Fibroblast of villous mesenchyme (primary cell): ENCODE results near the gene ADCK2. TPM values are rescaled to one million over a fixed set of nuclear protein-coding genes. Genes with fewer than 3 reads are reported as not detected.
"Not testable (repeated sequence)": the region's sequence is repeated elsewhere in the genome, so short reads cannot be mapped to it uniquely, and the experiment has no call there.

Experiments
- DNase-seq: peaks from one replicate; pipeline ENCODE4 v3.0.0-alpha.2; 2010; ENCODE audit warnings: low read depth
- H3K4me3 ChIP-seq: 2 replicates; pipeline ENCODE4 v1.5.1; 2011; ENCODE audit warnings: low read depth, mild to moderate bottlenecking, low read length
- CTCF ChIP-seq: IDR thresholded peaks from 2 replicates; pipeline ENCODE4 v1.5.1; 2012; ENCODE audit warnings: low read depth, mild to moderate bottlenecking, low read length; ENCODE audit not compliant: insufficient read depth
- total RNA-seq: library from RNA; depleted of rRNA; stranded (reverse); fragments of >200 nt; gene quantifications from 2 replicates; pipeline ENCODE4 v1.2.3, GENCODE V29; 2012

ADCK2 gene, protein sequence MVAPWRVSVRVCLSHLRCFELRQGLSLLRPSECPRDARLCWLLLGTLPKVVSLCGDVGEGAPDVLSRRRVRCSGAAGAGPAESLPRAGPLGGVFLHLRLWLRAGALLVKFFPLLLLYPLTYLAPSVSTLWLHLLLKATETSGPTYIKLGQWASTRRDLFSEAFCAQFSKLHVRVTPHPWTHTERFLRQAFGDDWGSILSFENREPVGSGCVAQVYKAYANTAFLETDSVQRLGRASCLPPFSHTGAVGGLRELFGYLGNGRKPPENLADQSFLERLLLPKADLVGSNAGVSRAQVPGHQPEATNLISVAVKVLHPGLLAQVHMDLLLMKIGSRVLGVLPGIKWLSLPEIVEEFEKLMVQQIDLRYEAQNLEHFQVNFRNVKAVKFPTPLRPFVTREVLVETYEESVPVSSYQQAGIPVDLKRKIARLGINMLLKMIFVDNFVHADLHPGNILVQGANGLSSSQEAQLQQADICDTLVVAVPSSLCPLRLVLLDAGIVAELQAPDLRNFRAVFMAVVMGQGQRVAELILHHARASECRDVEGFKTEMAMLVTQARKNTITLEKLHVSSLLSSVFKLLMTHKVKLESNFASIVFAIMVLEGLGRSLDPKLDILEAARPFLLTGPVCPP
- 12.9 and 20.3 TPM in 2 replicates for total RNA-seq

- DNase-seq = peak; percentile 8
- peak within 1 kb of the TSS; percentile 71 for H3K4me3 ChIP-seq
- no peak for TF ChIP-seq CTCF
These were observed at the start of gene ADCK2 for GRCh38 chr7:140672382-140673062. Gene ADCK2, plus strand, starts transcription at chr7:140672945. Its CDS starts 386 bp downstream, at chr7:140673331.

DNA sequence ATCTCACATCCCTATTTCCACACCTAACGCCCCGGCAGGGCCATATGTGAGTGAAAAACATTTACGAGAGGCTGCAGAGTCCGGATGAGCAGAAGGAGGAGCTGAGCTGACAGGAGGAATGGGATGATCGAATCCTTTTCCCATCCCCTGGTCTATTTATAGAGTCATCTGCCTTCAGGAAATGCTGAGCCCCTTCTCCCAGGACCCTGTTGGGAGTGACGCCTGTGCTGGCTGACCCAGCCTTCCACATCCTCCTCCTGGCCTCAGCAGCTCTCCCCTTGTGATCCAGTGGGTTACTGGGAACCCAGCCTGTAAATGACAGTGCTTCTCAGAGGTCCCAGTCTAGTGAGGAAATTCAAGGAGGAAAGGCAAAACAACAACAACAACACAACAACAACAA, 48.8 kb upstream of the ADCK2 start:
- DNase-seq = peak; percentile 80
- no peak overlapping the region for H3K4me3 ChIP-seq
- TF ChIP-seq CTCF = no peak

- no peak for TF ChIP-seq CTCF
- DNase-seq = peak; percentile 74
- H3K4me3 ChIP-seq = no peak overlapping the region
These were observed 48.2 kb upstream of the ADCK2 start for GRCh38 chr7:140624392-140625191.

DNA sequence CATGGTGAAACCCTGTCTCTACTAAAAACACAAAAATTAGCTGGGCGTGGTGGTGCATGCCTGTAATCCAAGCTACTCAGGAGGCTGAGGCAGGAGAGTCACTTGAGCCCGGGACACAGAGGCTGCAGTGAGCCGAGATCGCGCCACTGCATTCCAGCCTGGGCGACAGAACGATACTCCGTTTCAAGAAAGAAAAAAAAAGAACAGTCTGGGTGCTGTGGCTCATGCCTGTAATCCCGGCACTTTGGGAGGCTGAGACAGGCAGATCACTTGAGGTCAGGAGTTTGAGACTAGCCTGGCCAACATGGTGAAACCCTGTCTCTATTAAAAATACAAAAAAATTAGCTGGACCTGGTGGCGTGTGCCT, 47.6 kb upstream of the ADCK2 start:
- not testable (repeated sequence) for DNase-seq, H3K4me3 ChIP-seq

DNA sequence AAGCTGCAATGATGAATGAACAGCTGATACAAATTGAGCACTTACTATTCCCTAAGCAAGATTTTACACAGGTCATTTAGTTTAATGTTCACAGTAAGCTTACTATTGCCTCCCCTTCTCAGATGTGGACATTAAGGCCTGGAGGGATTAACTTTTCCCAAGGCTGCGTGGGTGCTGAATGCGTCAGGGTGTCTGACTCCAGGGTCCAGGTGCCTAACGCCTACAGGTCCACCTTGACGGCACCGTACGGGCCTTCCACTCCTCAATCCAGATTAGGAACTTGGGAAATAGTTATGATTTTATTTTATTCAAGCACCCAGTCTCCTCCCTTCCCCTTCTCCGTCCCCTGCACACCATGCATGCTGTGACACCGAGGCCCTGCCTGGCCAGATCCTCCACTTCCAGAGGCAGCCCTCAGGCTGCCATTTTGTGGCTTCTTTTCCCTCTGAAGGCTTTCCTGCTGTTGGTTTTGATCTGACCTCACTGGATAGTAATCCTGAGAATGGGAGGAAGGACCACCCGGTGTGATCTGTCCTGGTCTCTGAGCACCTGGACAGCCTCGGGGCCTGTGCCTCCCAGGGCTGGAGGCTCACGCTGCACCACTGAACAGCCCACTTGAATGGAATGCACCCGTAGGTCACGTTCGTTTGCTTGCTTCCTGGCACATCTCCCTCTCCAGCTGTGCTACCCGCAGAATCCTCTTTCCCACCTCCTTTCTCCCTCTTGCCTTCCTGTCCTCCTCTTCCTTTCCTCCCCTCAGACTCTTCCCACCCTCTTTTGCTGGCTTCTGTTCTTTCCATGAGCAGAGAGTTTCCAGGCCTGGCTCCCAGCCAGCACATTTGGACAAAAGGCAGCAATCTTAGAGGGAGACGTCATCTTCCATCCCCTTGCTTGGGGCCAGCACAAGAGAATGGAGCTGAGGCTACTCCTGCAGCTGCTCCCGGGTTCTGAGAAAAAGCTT, 46.6 kb upstream of the ADCK2 start:
- TF ChIP-seq CTCF = no peak
- peak; percentile 93 for DNase-seq
- no peak overlapping the region for H3K4me3 ChIP-seq

GRCh38 chr7:140631021-140631420, 41.7 kb upstream of the ADCK2 start:
- no peak for TF ChIP-seq CTCF
- H3K4me3 ChIP-seq = no peak overlapping the region

More at GRCh38 chr7:140631021-140631420, 41.7 kb upstream of the ADCK2 start:
- no peak for DNase-seq
